Ovary (tissue), 9 donors: ENCODE measurements around the gene ITSN1. TPM values are rescaled to one million over a fixed set of nuclear protein-coding genes. Genes with fewer than 3 reads are reported as not detected.
"Not testable (repeated sequence)": the region's sequence is repeated elsewhere in the genome, so short reads cannot be mapped to it uniquely, and the experiment has no call there.

Experiments used
- DNase-seq, 5 donors: peaks; one replicate each; pipeline ENCODE4 v3.0.0-alpha.2; 2019 to 2020
- H3K27ac ChIP-seq, 2 donors: fragments of 200-600 bp; one replicate each; pipeline versions ENCODE4 v1.5.1 to v1.8.0; 2019 to 2022
- H3K27me3 ChIP-seq: fragments of 200-600 bp; one replicate; pipeline ENCODE4 v1.8.0; 2022
- H3K36me3 ChIP-seq: fragments of 200-600 bp; sonication (generic); one replicate; pipeline ENCODE4 v1.5.1; 2019
- H3K4me1 ChIP-seq: one replicate; pipeline ENCODE4 v1.8.1; 2013; ENCODE audit warnings: mild to moderate bottlenecking, moderate library complexity; ENCODE audit not compliant: insufficient read depth
- H3K4me3 ChIP-seq: fragments of 200-600 bp; sonication (generic); one replicate; pipeline ENCODE4 v1.5.1; 2017
- H3K9me3 ChIP-seq, 2 donors: fragments of 200-600 bp in 1 of 2; sonication (generic) in 1 of 2; one replicate each; pipeline versions ENCODE4 v1.5.1 to v1.8.1; 2013 to 2019; ENCODE audit warnings: mild to moderate bottlenecking in 1 of 2, moderate library complexity in 1 of 2
- EP300 ChIP-seq: sonication (generic); formaldehyde crosslinking; IDR thresholded peaks from one replicate; pipeline ENCODE4 v1.6.1; 2017; ENCODE audit warnings: antibody characterized with exemption
- POLR2A ChIP-seq: fragments of 450-650 bp; IDR thresholded peaks from one replicate; pipeline ENCODE4 v1.6.1; 2017; ENCODE audit warnings: antibody characterized with exemption, mild to moderate bottlenecking, moderate library complexity
- WGBS, 3 donors: extraction: QIAGEN DNeasy Blood & Tissue Kit in 1 of 3; methylation state at CpG; one replicate each; pipeline versions ENCODE4 v1.1.5 to v1.1.7; 2013 to 2017; 5-methylcytosine and 5-hydroxymethylcytosine counted together
- intact Hi-C, 4 donors: fragments of 100-400 bp; cut with DNase I; formaldehyde crosslinking; loops; one replicate each; pipeline versions ENCODE4 v1.11.0 to v1.15.1; 2022 to 2023
- polyA plus RNA-seq, 2 donors: library from polyadenylated mRNA; stranded (reverse); fragments of 200-250 nt in 1 of 2; fragments of 350-450 nt in 1 of 2; fragmentation: Illumina TruSeq in 1 of 2; extraction: RNeasy Lipid Tissue Mini Kit (QIAGEN cat#74804) in 1 of 2; gene quantifications; one replicate each; pipeline ENCODE4 v1.2.3, GENCODE V29; 2013 to 2014
- total RNA-seq, 7 donors: library from RNA; depleted of rRNA in 2 of 7; stranded (reverse); fragments of >200 nt in 2 of 7; fragmentation: NEBNext Ultra II Directional in 3 of 7; extraction: Animal tissue kit (Norgen Biotek cat#: 25700) in 3 of 7; gene quantifications; one replicate each; pipeline versions ENCODE4 v1.1.0 to v1.2.4, GENCODE V29; 2016 to 2023
- TF ChIP-seq, protein P1 (sequence below), 3 donors: fragments of 450-650 bp in 2 of 3; fragments of 200-600 bp in 1 of 3; IDR thresholded peaks; one replicate each; pipeline versions ENCODE4 v1.5.1 to v1.8.0; 2016 to 2022; ENCODE audit warnings: antibody characterized with exemption in 3 of 3, mild to moderate bottlenecking in 1 of 3
- donor health status: DM: no; HTN: no; CAD: no; lungs with moderate emphysema.
- donor health status: DM: no; HTN: no; CAD: no.
- donor health status: Bipolar disorder and iron deficiency.
- donor health status: DM: yes; HTN: yes; CAD: no.
- donor health status: DM: no; HTN: no; CAD: no.
- donor health status: DM: yes; HTN: yes; CAD: no.

The ITSN1 gene
- total and polyA plus RNA-seq, 9 donors, result 22.6 to 61.3 (median 36.4) TPM

DNA sequence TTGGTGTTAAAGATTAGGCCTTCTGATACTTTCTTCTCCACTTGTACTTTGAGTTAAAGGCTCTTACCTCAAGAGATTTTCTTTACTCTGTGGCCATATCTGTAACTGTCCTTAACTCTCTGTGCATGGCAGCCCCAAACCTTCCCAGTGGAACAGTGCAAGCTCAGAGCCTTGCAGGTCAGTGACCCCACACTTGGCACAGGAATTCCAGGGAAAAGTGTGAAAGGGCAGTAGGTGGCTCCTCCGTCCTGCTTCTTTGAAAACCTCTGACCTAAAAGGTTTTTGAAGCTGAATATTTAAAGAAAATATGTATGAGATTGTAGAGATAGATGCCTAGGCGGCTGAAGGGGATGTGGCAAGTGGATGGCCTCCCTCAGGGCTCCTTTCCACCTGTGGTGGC, 26.3 kb downstream of the ITSN1 start:
- Histone ChIP-seq H3K4me1 (peaks cover 6% of the 10 kb centered on the region), H3K27me3 (no peaks in the 10 kb centered on the region), H3K4me3 (no peak overlapping the region), H3K27ac (no peak overlapping the region), H3K9me3 (no peaks in the 10 kb centered on the region), H3K36me3 (no peaks in the 10 kb centered on the region)
- no peak for DNase-seq
- WGBS, 3 donors, result 92 to 97% (median 92%) methylated on average over 2 of the region's 2 CpGs
- intact Hi-C loops, result no loop called here
- TF ChIP-seq, protein P1, sequence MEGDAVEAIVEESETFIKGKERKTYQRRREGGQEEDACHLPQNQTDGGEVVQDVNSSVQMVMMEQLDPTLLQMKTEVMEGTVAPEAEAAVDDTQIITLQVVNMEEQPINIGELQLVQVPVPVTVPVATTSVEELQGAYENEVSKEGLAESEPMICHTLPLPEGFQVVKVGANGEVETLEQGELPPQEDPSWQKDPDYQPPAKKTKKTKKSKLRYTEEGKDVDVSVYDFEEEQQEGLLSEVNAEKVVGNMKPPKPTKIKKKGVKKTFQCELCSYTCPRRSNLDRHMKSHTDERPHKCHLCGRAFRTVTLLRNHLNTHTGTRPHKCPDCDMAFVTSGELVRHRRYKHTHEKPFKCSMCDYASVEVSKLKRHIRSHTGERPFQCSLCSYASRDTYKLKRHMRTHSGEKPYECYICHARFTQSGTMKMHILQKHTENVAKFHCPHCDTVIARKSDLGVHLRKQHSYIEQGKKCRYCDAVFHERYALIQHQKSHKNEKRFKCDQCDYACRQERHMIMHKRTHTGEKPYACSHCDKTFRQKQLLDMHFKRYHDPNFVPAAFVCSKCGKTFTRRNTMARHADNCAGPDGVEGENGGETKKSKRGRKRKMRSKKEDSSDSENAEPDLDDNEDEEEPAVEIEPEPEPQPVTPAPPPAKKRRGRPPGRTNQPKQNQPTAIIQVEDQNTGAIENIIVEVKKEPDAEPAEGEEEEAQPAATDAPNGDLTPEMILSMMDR (IDR thresholded peaks at IDR 0.05), result no peak
- no peak for TF ChIP-seq POLR2A
- TF ChIP-seq EP300, result no peak

DNA sequence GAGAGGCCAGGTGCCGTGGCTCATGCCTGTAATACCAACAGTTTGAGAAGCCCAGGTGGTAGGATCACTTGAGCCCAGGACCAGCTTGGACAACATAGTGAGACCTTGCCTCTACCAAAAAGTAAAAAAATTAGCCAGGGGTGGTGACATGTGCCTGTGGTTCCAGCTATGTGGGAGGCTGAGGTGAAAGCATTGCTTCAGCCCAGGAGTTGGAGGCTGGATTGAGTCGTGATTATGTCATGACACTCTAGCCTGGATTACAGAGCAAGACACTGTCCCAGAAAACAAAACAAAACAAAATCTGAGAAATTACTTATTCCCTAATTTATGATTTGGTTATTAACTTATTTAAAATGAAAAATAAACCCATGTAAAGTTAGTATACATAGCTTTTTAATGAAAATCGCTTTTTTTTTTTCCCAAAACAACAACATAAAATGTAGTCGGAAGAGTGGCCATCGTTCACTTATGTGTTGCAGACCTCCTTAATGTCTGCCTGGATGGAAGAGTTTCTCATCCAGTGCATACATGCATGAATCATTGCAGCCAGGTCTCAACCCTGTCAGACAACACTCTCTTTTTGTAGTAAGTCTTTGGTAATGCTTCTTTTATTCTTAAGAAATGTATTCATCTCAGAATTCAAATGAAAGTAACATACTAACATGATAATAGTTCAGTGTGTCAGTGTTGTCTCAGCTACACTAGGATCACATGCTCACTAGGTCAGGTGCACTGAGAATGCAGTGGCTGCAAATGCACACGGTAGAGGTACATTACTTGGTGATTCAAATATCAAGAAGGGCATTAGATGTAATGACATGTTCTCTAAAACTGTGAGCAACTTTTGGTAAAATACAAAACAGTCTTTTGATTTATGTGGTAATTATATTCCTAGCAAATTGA, 28.0 kb downstream of the ITSN1 start:
- Histone ChIP-seq H3K4me3 (no peak overlapping the region), H3K4me1 (peaks cover 6% of the 10 kb centered on the region), H3K27ac (no peak overlapping the region), H3K36me3 (no peaks in the 10 kb centered on the region), H3K9me3 (no peaks in the 10 kb centered on the region), H3K27me3 (no peaks in the 10 kb centered on the region)
- WGBS, 3 donors, result 80 to 85% (median 83%) methylated on average over 6 of the region's 6 CpGs
- DNase-seq, result no peak
- TF ChIP-seq EP300 (no peak), POLR2A (no peak)
- TF ChIP-seq, protein P1 (IDR thresholded peaks at IDR 0.05), result no peak
- intact Hi-C loops, result no loop called here

DNA sequence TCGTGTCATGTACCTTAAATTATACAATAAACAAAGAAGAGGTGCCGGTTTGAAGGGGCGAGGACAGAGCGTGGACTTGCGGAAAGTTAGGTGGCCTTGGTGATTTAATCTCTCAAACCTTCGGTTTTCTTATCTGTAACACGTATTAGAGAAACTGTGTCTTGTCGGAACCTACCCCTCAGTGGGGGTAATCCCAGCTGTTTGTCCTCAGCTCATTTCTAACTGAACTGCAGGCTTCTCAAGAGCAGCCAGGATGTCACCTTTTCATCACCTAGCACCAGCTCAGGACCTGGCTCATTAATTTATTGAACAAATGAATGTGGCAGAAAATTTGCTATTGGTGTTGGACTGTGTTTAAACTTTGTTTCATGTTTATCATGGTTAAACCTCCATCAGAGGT, 31.2 kb downstream of the ITSN1 start:
- no peaks in the 10 kb centered on the region for H3K27me3 ChIP-seq
- H3K27ac ChIP-seq, result no peak overlapping the region
- no peaks in the 10 kb centered on the region for H3K4me1 ChIP-seq
- H3K36me3 ChIP-seq, result no peaks in the 10 kb centered on the region
- H3K9me3 ChIP-seq, result no peaks in the 10 kb centered on the region
- intact Hi-C loops, result no loop called here
- WGBS, 3 donors, result 78 to 84% (median 78%) methylated on average over 8 of the region's 8 CpGs
- H3K4me3 ChIP-seq, result no peak overlapping the region
- no peak for DNase-seq
- TF ChIP-seq, protein P1 (IDR thresholded peaks at IDR 0.05), result no peak
- TF ChIP-seq POLR2A (no peak), EP300 (no peak)

- Histone ChIP-seq H3K27me3 (no peaks in the 10 kb centered on the region), H3K9me3 (no peaks in the 10 kb centered on the region), H3K36me3 (no peaks in the 10 kb centered on the region), H3K4me3 (no peak overlapping the region), H3K4me1 (peaks cover 2% of the 10 kb centered on the region), H3K27ac (no peak overlapping the region)
- intact Hi-C loops, result no loop called here
- 0 to 100% (median 95%) methylated on average over 1 of the region's 1 CpG for WGBS, 3 donors
- TF ChIP-seq POLR2A, result no peak
- no peak for TF ChIP-seq EP300
- TF ChIP-seq, protein P1 (IDR thresholded peaks at IDR 0.05), result no peak
- no peak for DNase-seq
These were observed 31.9 kb downstream of the ITSN1 start for GRCh38 chr21:33674226-33674625.

DNA sequence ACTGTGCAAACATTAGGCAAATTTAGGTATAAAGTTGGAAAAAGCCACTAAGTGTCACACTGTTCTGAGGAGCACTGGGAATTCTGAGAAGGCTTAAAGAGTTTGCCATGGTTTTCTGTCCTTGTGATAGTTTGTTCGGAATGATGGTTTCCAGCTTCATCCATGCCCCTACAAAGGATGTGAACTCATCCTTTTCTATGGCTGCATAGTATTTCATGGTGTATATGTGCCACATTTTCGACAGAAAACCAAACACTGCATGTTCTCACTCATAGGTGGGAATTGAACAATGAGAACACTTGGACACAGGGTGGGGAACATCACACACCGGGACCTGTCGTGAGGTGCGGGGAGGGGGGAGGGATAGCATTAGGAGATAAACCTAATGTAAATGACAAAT, 34.4 kb downstream of the ITSN1 start:
- H3K27ac ChIP-seq, intact Hi-C loops: not testable (repeated sequence)
- 93 to 97% (median 97%) methylated on average over 5 of the region's 5 CpGs for WGBS, 3 donors

More for the DNA sequence above, 34.4 kb downstream of the ITSN1 start:
- DNase-seq, H3K4me1 ChIP-seq, H3K4me3 ChIP-seq, H3K27me3 ChIP-seq, H3K36me3 ChIP-seq, H3K9me3 ChIP-seq: not testable (repeated sequence)
